HG03575 (cell line): Measurements from ENCODE around the gene TMEM156.

Experiments
- ATAC-seq: cut with Tn5 transposase; IDR thresholded peaks from one replicate; pipeline ENCODE4 v1.9.1; 2021; ENCODE audit not compliant: unreplicated experiment, insufficient number of reproducible peaks, low FRiP score; ENCODE audit errors: extremely low read depth

The TMEM156 gene, protein sequence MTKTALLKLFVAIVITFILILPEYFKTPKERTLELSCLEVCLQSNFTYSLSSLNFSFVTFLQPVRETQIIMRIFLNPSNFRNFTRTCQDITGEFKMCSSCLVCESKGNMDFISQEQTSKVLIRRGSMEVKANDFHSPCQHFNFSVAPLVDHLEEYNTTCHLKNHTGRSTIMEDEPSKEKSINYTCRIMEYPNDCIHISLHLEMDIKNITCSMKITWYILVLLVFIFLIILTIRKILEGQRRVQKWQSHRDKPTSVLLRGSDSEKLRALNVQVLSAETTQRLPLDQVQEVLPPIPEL

GRCh38 chr4:39032218-39033085 is at the start of gene TMEM156:
TSS of gene TMEM156 (minus strand) at chr4:39032409. CDS start at chr4:39032313, 96 bp downstream.
- peak; percentile 31 for ATAC-seq

- ATAC-seq, result no peak
Observed at GRCh38 chr4:39078829-39079228, 46.6 kb upstream of the TMEM156 start.

GRCh38 chr4:39068907-39069306 is 36.7 kb upstream of the TMEM156 start:
- ATAC-seq, result no peak

- ATAC-seq, result no peak
Observed at GRCh38 chr4:39067451-39067850, 35.2 kb upstream of the TMEM156 start.

GRCh38 chr4:39067031-39067430 is 34.8 kb upstream of the TMEM156 start:
- ATAC-seq, result no peak

- no peak for ATAC-seq
Observed at GRCh38 chr4:39066371-39066770, 34.2 kb upstream of the TMEM156 start.

DNA sequence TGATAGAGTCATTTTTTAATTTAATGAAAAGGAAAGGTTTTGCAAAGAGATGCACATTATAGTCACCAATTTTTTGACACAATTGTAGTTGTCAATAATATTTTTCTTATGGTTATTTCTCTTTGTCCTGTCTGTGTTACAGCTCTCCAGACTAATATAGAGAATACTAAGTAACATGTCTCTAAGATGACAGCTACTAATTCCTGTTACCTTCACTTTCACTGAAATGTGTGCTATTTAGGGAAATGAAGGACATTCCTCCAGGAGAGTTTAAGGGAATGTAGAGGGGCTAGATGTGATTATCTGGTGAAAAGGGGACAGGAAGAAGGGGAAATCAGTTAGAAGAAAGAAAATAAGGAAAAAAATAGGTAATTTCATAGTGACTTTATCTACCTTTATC is 31.2 kb upstream of the TMEM156 start:
- ATAC-seq, result no peak

DNA sequence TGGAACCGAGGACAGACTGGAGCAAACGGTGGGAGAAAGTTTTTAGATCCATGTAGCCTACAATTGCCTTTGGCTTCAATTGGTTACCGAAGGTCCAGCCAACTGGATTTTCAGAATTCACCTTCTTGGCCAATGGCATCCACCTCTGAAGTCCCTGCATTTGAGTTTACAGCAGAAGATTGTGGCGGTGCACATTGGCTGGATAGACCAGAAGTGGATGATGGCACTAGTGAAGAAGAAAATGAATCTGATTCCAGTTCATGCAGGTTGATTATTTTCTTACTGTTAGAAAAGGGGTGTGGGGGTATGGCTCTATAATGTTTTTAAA is 30.5 kb upstream of the TMEM156 start:
- ATAC-seq, result no peak

DNA sequence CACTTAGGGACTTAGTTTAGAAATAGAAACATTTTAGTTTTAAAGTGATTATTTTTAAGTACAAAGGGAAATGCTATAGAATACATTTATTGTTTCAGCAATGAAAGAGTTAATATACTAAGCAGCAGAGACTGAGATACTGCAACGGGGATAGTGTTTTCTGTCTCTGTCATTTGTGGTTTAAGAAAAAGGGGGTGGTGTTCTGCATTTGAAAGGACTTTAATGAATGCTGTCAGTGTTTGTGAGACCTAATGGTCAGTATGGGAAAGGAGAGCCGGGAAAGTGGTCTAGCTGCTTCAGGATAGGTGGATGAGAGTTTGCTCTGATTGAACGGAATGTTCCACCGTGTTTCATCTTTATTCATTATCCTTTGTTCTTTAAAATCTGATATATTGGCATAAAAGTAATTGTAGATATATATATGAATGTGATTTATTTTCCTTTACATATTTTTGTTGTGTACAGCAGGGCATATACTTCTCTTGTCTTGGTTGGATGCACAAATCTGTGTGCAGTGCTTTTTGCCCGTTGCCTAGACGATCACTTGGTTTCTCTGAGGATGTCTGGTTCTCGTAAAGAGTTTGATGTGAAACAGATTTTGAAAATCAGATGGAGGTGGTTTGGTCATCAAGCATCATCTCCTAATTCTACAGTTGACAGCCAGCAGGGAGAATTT is 30.0 kb upstream of the TMEM156 start, which contains the start of gene KLHL5:
Gene KLHL5 (plus strand): TSS at position 139 of the 676 bp plus-strand sequence. CDS start 421 bp downstream, at position 560.
- no peak for ATAC-seq

DNA sequence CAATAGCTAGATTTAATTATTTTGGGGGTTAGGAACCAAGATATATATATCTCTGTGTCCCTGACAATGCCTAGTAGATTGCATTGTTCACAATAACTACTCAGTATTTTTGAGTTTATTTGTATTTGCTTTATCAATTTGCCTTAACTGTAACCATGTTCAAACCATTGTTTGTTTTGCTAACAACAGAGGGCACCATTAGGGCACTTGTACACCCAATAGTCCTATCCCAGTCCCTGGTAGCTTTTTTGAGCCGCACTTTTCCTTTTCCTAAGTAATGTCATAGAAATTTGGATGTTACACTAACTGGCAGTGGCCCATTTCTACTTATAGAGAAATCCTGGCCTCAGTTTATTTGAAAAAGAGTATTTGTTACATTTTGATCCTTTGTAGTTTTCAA is 29.2 kb upstream of the TMEM156 start:
- ATAC-seq, result no peak

DNA sequence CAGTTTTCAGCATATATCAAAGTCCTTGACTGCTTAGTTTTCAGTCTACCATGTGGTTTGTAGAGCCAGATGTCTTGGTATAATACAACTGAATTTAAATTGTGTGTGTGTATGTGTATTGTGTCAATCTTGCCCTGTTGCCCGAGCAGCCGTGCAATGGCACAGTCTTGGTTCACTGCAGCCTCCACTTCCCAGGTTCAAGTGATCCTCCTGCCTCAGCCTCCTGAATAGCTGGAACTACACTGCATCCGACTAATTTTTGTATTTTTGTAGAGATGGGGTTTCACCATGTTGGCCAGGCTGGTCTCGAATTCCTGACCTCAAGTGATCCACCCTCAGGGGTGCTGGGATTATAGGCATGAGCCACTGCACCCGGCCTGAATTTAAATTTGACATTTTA is 23.8 kb upstream of the TMEM156 start:
- ATAC-seq, result no peak

- ATAC-seq, result no peak
Observed at GRCh38 chr4:39054497-39054896, 22.3 kb upstream of the TMEM156 start.

GRCh38 chr4:39053983-39054382 is 21.8 kb upstream of the TMEM156 start:
- ATAC-seq, result no peak

- no peak for ATAC-seq
Observed at GRCh38 chr4:39051492-39051891, 19.3 kb upstream of the TMEM156 start.

GRCh38 chr4:39050590-39050989 is 18.4 kb upstream of the TMEM156 start:
- no peak for ATAC-seq

- ATAC-seq, result no peak
Observed at GRCh38 chr4:39048311-39048710, 16.1 kb upstream of the TMEM156 start.

DNA sequence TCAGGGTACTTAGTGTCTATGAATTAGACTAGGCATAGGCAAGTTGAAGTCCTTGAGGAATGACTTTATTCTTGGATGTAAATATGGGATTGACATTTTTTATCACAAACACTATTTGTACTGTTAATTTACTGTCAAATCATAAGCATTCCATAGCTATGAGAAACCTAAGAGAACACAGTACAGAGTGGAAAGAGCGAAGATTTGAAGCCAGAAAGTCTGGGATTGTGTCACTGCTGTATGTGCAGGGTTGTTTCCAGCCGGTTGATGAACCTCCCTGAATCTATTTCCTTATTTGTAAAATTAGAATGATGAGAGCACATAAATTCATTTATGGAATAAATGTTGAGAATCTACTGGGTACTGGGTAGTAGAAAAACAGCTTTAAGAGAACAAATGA is 15.5 kb upstream of the TMEM156 start:
- no peak for ATAC-seq

- no peak for ATAC-seq
Observed at GRCh38 chr4:39046249-39046648, 14.0 kb upstream of the TMEM156 start.

- no peak for ATAC-seq
Observed at GRCh38 chr4:39045827-39046221, 13.6 kb upstream of the TMEM156 start.
